HG03521 (cell line): ENCODE results near the gene ABCA4.
"Not testable (repeated sequence)": the region's sequence is repeated elsewhere in the genome, so short reads cannot be mapped to it uniquely, and the experiment has no call there.

Experiments used
- ATAC-seq: cut with Tn5 transposase; IDR thresholded peaks from one replicate; pipeline ENCODE4 v1.9.1; 2021; ENCODE audit warnings: mild to moderate bottlenecking, moderate library complexity; ENCODE audit not compliant: unreplicated experiment

The ABCA4 gene

GRCh38 chr1:94120991-94121390, at the start of gene ABCA4:
Gene ABCA4 (minus strand): TSS chr1:94121148. CDS start chr1:94121045, 103 bp downstream.
- no peak for ATAC-seq

GRCh38 chr1:94169126-94169525, 48.2 kb upstream of the ABCA4 start:
- no peak for ATAC-seq

GRCh38 chr1:94165843-94166242, 44.9 kb upstream of the ABCA4 start:
- ATAC-seq = no peak

GRCh38 chr1:94164885-94165284, 43.9 kb upstream of the ABCA4 start:
- ATAC-seq = not testable (repeated sequence)

GRCh38 chr1:94164121-94164520, 43.2 kb upstream of the ABCA4 start:
- ATAC-seq = not testable (repeated sequence)

GRCh38 chr1:94163249-94163648, 42.3 kb upstream of the ABCA4 start:
- not testable (repeated sequence) for ATAC-seq

- ATAC-seq = no peak
Observed at GRCh38 chr1:94160811-94161210, 39.9 kb upstream of the ABCA4 start.

- ATAC-seq = no peak
Observed at GRCh38 chr1:94156096-94156625, 35.2 kb upstream of the ABCA4 start.

- no peak for ATAC-seq
Observed at GRCh38 chr1:94154989-94155388, 34.0 kb upstream of the ABCA4 start.

- ATAC-seq = no peak
Observed at GRCh38 chr1:94153133-94153532, 32.2 kb upstream of the ABCA4 start.

GRCh38 chr1:94149166-94149565, 28.2 kb upstream of the ABCA4 start:
- ATAC-seq = not testable (repeated sequence)

- no peak for ATAC-seq
Observed at GRCh38 chr1:94146273-94146672, 25.3 kb upstream of the ABCA4 start.

GRCh38 chr1:94144836-94145235, 23.9 kb upstream of the ABCA4 start:
- ATAC-seq = no peak

- no peak for ATAC-seq
Observed at GRCh38 chr1:94143809-94144176, 22.8 kb upstream of the ABCA4 start.

GRCh38 chr1:94143173-94143808, 22.3 kb upstream of the ABCA4 start:
- no peak for ATAC-seq

GRCh38 chr1:94142583-94142982, 21.6 kb upstream of the ABCA4 start:
- ATAC-seq = no peak

- no peak for ATAC-seq
Observed at GRCh38 chr1:94142022-94142421, 21.1 kb upstream of the ABCA4 start.

GRCh38 chr1:94132111-94132510, 11.2 kb upstream of the ABCA4 start:
- ATAC-seq = no peak

- ATAC-seq = no peak
Observed at GRCh38 chr1:94130851-94131595, 10.1 kb upstream of the ABCA4 start.

- no peak for ATAC-seq
Observed at GRCh38 chr1:94126651-94127050, 5.7 kb upstream of the ABCA4 start.

- ATAC-seq = no peak
Observed at GRCh38 chr1:94125551-94126514, 4.9 kb upstream of the ABCA4 start.
